Measurements from ENCODE around the gene SLX4IP. TPM values are rescaled to one million over a fixed set of nuclear protein-coding genes. Genes with fewer than 3 reads are reported as not detected.

The SLX4IP gene
- total RNA-seq, 2 experiments from 2014 or later: 1.6 to 1.8 TPM

DNA sequence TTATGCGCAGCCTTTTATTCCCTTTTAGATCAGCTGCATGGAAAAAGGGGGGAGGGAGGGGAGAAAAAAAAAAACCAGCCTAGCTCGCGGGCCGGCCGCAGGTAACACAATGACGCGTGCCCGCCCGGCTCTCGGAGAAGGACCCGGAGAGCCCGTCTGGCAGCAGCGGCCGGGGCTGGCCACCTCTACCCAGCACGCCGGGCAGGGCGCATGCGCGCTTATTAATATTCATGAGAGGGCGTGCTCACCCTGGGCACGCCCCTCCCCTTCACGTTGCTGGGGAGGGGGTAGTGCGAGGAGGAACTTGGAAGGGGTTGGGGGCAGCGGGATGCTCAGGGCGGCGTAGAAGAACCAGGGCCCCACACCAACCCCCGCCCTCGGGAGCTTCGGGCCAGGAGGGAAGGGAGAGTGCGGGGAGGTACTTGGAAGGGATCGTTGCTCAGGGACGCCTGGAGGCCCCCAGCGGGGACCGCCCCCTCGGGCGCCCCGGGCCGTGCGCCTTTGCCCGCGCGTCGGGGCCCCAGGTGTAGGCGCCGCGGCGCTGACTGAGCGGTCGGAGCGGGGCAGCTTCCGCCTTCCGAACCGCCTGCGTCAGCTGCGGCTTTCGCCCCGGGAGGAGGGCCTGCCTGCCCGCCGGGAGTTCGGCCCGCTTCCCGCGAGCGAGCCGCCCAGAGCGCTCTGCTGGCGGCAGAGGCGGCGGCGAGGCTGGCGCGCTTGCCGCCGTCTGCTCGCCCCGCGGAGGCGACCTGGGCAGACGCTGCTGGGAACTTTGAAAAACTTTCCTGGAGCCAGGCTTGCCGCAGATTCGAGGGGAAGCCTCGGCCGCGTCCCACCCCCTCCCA, 239.0 kb downstream of the SLX4IP start, which contains the start of gene JAG1:
TSS of gene JAG1 (minus strand) at position 158 of the 842 bp plus-strand sequence. CDS start 469 bp downstream, outside the sequence.
- H3K36me3 ChIP-seq (ENCODE audit: insufficient read depth, low read length): no peaks in the 10 kb centered on the region
- Mint-ChIP-seq H3K27me3 (peaks cover 74% of the 10 kb centered on the region), H3K9me3 (no peaks in the 10 kb centered on the region), H3K36me3 (ENCODE audit: low read depth) (no peaks in the 10 kb centered on the region), H3K4me3 (peak within 1 kb of the TSS; percentile 74), H3K27ac (no peak within 1 kb of the TSS), H3K4me1 (ENCODE audit: low read depth) (peaks cover 34% of the 10 kb centered on the region)
- DNase-seq: peak in 9 of 14 experiments; percentile 17 to 73 (median 32)
- peaks cover 45 to 59% of the 10 kb centered on the region in 2 experiments for H3K27me3 ChIP-seq (ENCODE audit: control insufficient read depth in 1 of 2, insufficient read depth in 2 of 2, low read length in 2 of 2)
- intact Hi-C loops (cut with DNase I, micrococcal nuclease): no loop called here
- peaks cover 0 to 12% of the 10 kb centered on the region in 2 experiments for H3K9me3 ChIP-seq (ENCODE audit: control insufficient read depth in 1 of 2, insufficient read depth in 1 of 2, low read length in 2 of 2)
- H3K4me3 ChIP-seq (ENCODE audit: low read length): peak within 1 kb of the TSS; percentile 48
- no peak within 1 kb of the TSS for H3K27ac ChIP-seq (ENCODE audit: low read depth in 1 of 2, low read length in 2 of 2)
- H3K4me1 ChIP-seq (ENCODE audit: insufficient read depth, low read length): peaks cover 33% of the 10 kb centered on the region
- TF ChIP-seq, protein P1, sequence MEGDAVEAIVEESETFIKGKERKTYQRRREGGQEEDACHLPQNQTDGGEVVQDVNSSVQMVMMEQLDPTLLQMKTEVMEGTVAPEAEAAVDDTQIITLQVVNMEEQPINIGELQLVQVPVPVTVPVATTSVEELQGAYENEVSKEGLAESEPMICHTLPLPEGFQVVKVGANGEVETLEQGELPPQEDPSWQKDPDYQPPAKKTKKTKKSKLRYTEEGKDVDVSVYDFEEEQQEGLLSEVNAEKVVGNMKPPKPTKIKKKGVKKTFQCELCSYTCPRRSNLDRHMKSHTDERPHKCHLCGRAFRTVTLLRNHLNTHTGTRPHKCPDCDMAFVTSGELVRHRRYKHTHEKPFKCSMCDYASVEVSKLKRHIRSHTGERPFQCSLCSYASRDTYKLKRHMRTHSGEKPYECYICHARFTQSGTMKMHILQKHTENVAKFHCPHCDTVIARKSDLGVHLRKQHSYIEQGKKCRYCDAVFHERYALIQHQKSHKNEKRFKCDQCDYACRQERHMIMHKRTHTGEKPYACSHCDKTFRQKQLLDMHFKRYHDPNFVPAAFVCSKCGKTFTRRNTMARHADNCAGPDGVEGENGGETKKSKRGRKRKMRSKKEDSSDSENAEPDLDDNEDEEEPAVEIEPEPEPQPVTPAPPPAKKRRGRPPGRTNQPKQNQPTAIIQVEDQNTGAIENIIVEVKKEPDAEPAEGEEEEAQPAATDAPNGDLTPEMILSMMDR (IDR thresholded peaks at IDR 0.05): no peak
- peak; percentile 55 for ATAC-seq (ENCODE audit: poor library complexity)
- POLR2A ChIA-PET: no interaction called here
- CTCF ChIA-PET: no interaction called here

DNA sequence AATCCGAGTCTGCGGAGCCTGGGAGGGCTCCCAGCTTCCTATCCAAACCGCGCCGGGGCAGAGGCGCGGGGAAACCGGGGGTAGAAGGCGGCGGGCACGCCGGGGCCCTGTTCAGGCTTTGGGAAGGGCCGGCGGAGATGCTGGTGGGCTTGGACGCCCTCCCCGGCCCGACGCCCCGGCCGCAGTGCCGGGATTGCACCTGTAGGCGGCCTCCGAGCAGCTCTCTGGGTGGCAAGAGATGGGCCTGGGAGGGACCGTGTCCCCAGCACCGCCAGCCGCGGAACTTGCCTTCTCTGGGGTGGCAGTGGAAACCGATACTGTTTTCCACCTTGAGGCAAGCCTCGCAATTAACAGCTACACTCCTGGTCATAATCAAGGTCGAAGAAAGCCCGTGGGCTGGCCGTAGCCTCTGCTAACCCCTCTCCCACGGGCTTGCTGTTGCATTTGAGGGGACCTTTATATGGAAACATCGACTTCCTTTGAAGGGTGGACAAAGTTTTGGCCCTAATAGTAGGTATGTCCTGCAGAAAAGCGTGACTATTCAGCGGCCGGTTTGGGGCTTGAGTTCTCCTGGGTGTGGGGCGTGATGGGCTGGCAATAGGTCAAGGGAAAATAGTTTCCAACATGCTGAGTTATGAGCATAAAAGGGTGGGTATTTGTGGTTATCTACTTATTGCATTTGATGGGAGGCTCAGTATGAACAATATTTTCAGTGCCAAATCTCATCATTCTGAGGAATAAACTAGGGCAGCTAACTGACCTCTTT, 239.8 kb downstream of the SLX4IP start:
- Histone ChIP-seq H3K4me3 (ENCODE audit: low read length) (peak overlapping the region; percentile 31), H3K36me3 (ENCODE audit: insufficient read depth, low read length) (no peaks in the 10 kb centered on the region), H3K9me3 (ENCODE audit: control insufficient read depth in 1 of 2, insufficient read depth in 1 of 2, low read length in 2 of 2) (peaks cover 0 to 12% of the 10 kb centered on the region in 2 experiments), H3K27me3 (ENCODE audit: control insufficient read depth in 1 of 2, insufficient read depth in 2 of 2, low read length in 2 of 2) (peaks cover 44 to 59% of the 10 kb centered on the region in 2 experiments), H3K4me1 (ENCODE audit: insufficient read depth, low read length) (peaks cover 33% of the 10 kb centered on the region), H3K27ac (ENCODE audit: low read depth in 1 of 2, low read length in 2 of 2) (no peak overlapping the region)
- POLR2A ChIA-PET: no interaction called here
- Mint-ChIP-seq H3K4me1 (ENCODE audit: low read depth) (peaks cover 34% of the 10 kb centered on the region), H3K9me3 (no peaks in the 10 kb centered on the region), H3K36me3 (ENCODE audit: low read depth) (no peaks in the 10 kb centered on the region), H3K4me3 (peak overlapping the region; percentile 54), H3K27me3 (peaks cover 66% of the 10 kb centered on the region), H3K27ac (no peak overlapping the region)
- CTCF ChIA-PET: no interaction called here
- intact Hi-C loops (cut with DNase I, micrococcal nuclease): no loop called here
- DNase-seq (peak in 3 of 14 experiments; percentile 20 to 43 (median 38)), ATAC-seq (ENCODE audit: poor library complexity) (no peak)
- TF ChIP-seq, protein P1 (IDR thresholded peaks at IDR 0.05): no peak

DNA sequence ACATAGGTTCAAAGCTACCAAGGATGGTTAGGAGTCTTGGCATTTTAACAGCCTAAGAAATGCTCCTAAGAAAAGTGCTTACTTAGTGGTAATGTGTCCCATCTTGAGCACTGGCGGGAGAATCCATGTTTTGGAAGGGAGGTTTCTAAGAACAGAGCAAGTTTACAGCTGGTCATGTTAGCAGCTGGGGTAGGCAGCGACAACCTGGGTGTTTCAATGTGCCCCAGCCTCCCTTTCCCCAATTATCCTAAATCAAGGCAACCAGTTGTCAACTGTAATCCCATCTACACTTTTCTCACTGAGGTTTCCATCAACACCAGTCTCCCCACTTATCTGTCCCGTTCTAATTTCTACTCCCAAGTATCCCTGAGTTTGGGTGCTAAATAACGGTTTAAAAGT, 240.3 kb downstream of the SLX4IP start:
- ATAC-seq (ENCODE audit: poor library complexity): no peak
- H3K27ac Mint-ChIP-seq: no peak overlapping the region
- H3K4me1 Mint-ChIP-seq (ENCODE audit: low read depth): peaks cover 30% of the 10 kb centered on the region
- TF ChIP-seq, protein P1 (IDR thresholded peaks at IDR 0.05): no peak
- Histone ChIP-seq H3K4me3 (ENCODE audit: low read length) (no peak overlapping the region), H3K4me1 (ENCODE audit: insufficient read depth, low read length) (peaks cover 33% of the 10 kb centered on the region), H3K36me3 (ENCODE audit: insufficient read depth, low read length) (no peaks in the 10 kb centered on the region), H3K9me3 (ENCODE audit: control insufficient read depth in 1 of 2, insufficient read depth in 1 of 2, low read length in 2 of 2) (peaks cover 0 to 12% of the 10 kb centered on the region in 2 experiments), H3K27me3 (ENCODE audit: control insufficient read depth in 1 of 2, insufficient read depth in 2 of 2, low read length in 2 of 2) (peaks cover 40 to 57% of the 10 kb centered on the region in 2 experiments), H3K27ac (ENCODE audit: low read depth in 1 of 2, low read length in 2 of 2) (no peak overlapping the region)
- intact Hi-C loops (cut with DNase I, micrococcal nuclease): no loop called here
- H3K9me3 Mint-ChIP-seq: no peaks in the 10 kb centered on the region
- CTCF ChIA-PET: interaction anchor here (0.6 kb wide), 1 partner anchor 697 kb away, joined by 3 read pairs; no protein-coding TSS in a partner anchor
- H3K27me3 Mint-ChIP-seq: peaks cover 61% of the 10 kb centered on the region
- no peak for DNase-seq
- POLR2A ChIA-PET: no interaction called here
- peak overlapping the region; percentile 73 for H3K4me3 Mint-ChIP-seq
- no peaks in the 10 kb centered on the region for H3K36me3 Mint-ChIP-seq (ENCODE audit: low read depth)

Data from CD4-positive, alpha-beta T cell (primary cell).